Measurements from ENCODE around the gene RNU6-1. TPM values are rescaled to one million over a fixed set of nuclear protein-coding genes. Genes with fewer than 3 reads are reported as not detected.

RNU6-1 gene
- total and polyA plus RNA-seq, 7 donors: not detected

- TF ChIP-seq POLR2A (IDR thresholded peaks at IDR 0.05) (no peak), CTCF (IDR thresholded peaks at IDR 0.05) (no peak), EP300 (IDR thresholded peaks at IDR 0.05) (no peak), POLR2AphosphoS5 (IDR thresholded peaks at IDR 0.05) (no peak)
- no peaks in the 10 kb centered on the region for H3K36me3 ChIP-seq
- peaks cover 0 to 59% (median 56%) of the 10 kb centered on the region in 4 donors for H3K4me1 ChIP-seq
- no peak overlapping the region for H3K27ac ChIP-seq
- peaks cover 57 to 65% (median 62%) of the 10 kb centered on the region in 3 donors for H3K27me3 ChIP-seq
- H3K9me3 ChIP-seq: no peaks in the 10 kb centered on the region
- peak; percentile 64 for DNase-seq
- intact Hi-C loops (cut with DNase I): loop anchor here (2.0 to 5.0 kb wide), 4 partner anchors 292 to 443 kb away; partner anchors contain the start of genes C15orf61, FEM1B and MAP2K5
- peak overlapping the region in 3 of 4 donors; percentile 35 to 44 (median 35) for H3K4me3 ChIP-seq
- WGBS, 2 donors: 2% methylated on average over 59 of the region's 59 CpGs
These were observed 5.1 kb downstream of the RNU6-1 start for GRCh38 chr15:67834581-67835296.

GRCh38 chr15:67833710-67834511, 5.9 kb downstream of the RNU6-1 start:
- TF ChIP-seq POLR2AphosphoS5 (IDR thresholded peaks at IDR 0.05) (peak in 2 of 4 donors; percentile 5 to 22), POLR2A (IDR thresholded peaks at IDR 0.05) (no peak), EP300 (IDR thresholded peaks at IDR 0.05) (no peak), CTCF (IDR thresholded peaks at IDR 0.05) (peak in 1 of 4 experiments; percentile 31)
- intact Hi-C loops (cut with DNase I): loop anchor here (2.0 kb wide), 1 partner anchor 377 kb away; no protein-coding TSS in a partner anchor
- Histone ChIP-seq H3K27me3 (peaks cover 65 to 74% (median 71%) of the 10 kb centered on the region in 3 donors), H3K4me3 (peak overlapping the region in 2 of 4 donors; percentile 35 to 44), H3K27ac (no peak overlapping the region), H3K4me1 (peaks cover 0 to 60% (median 56%) of the 10 kb centered on the region in 4 donors), H3K9me3 (no peaks in the 10 kb centered on the region), H3K36me3 (no peaks in the 10 kb centered on the region)
- 1 to 2% methylated on average over 44 of the region's 44 CpGs for WGBS, 2 donors
- peak; percentile 59 for DNase-seq

- Histone ChIP-seq H3K27me3 (peaks cover 73 to 82% (median 79%) of the 10 kb centered on the region in 3 donors), H3K36me3 (no peaks in the 10 kb centered on the region), H3K4me3 (peak overlapping the region in 2 of 4 donors; percentile 28 to 44), H3K4me1 (peaks cover 0 to 62% (median 59%) of the 10 kb centered on the region in 4 donors), H3K27ac (no peak overlapping the region), H3K9me3 (no peaks in the 10 kb centered on the region)
- TF ChIP-seq EP300 (IDR thresholded peaks at IDR 0.05) (no peak), CTCF (IDR thresholded peaks at IDR 0.05) (no peak), POLR2AphosphoS5 (IDR thresholded peaks at IDR 0.05) (no peak)
- intact Hi-C loops (cut with DNase I): no loop called here
- WGBS, 2 donors: 2 to 5% methylated on average over 32 of the region's 32 CpGs
- peak; percentile 55 for DNase-seq
These were observed 6.7 kb downstream of the RNU6-1 start for GRCh38 chr15:67832897-67833709.

- H3K36me3 ChIP-seq: no peaks in the 10 kb centered on the region
- 18 to 34% methylated on average over 9 of the region's 9 CpGs for WGBS, 2 donors
- TF ChIP-seq CTCF (IDR thresholded peaks at IDR 0.05) (no peak), POLR2AphosphoS5 (IDR thresholded peaks at IDR 0.05) (no peak), POLR2A (IDR thresholded peaks at IDR 0.05) (no peak), EP300 (IDR thresholded peaks at IDR 0.05) (no peak)
- intact Hi-C loops (cut with DNase I): no loop called here
- H3K27ac ChIP-seq: no peak overlapping the region
- H3K9me3 ChIP-seq: no peaks in the 10 kb centered on the region
- peaks cover 0 to 72% (median 69%) of the 10 kb centered on the region in 4 donors for H3K4me1 ChIP-seq
- peaks cover 84 to 92% (median 89%) of the 10 kb centered on the region in 3 donors for H3K27me3 ChIP-seq
- peak; percentile 53 for DNase-seq
- no peak overlapping the region for H3K4me3 ChIP-seq
These were observed 7.8 kb downstream of the RNU6-1 start for GRCh38 chr15:67832031-67832551.

Measured in sigmoid colon (tissue), 7 donors.